Measurements from ENCODE around the gene ADRA1B.

- TF ChIP-seq CTCF (IDR thresholded peaks at IDR 0.05) (no peak), POLR2AphosphoS5 (IDR thresholded peaks at IDR 0.05) (no peak), POLR2A (IDR thresholded peaks at IDR 0.05) (no peak)
Measured at GRCh38 chr5:160020266-160020770, 104.0 kb downstream of the ADRA1B start.

All from transverse colon (tissue), 4 donors.